HCT116 (cell line): ENCODE results near the gene TP63. TPM values are rescaled to one million over a fixed set of nuclear protein-coding genes. Genes with fewer than 3 reads are reported as not detected.

Experiments used
- ATAC-seq: fragments of 200-7000 bp; cut with Tn5 transposase; 2 replicates; pipeline ENCODE4 v1.9.1; 2020; ENCODE audit warnings: mild to moderate bottlenecking, moderate library complexity
- BruUV-seq: library from RNA; stranded (reverse); fragments of 400-500 nt; replicated peaks from 2 replicates; lab custom pipeline; 2021; lab: Mats Ljungman, UMichigan
- CTCF ChIA-PET: fragments of 300-600 bp; sonication (Branson Sonifier 250); formaldehyde crosslinking; loops from one replicate; lab custom pipeline; 2021; ENCODE audit warnings: antibody characterized with exemption; lab: Charles Lee
- POLR2A ChIA-PET: fragments of 300-600, 350-600 bp; sonication (Branson Sonifier 250); formaldehyde crosslinking; loops from one replicate; lab custom pipeline; 2021; ENCODE audit warnings: antibody characterized with exemption; lab: Charles Lee
- RAD21 ChIA-PET, 2 experiments: fragments of 300-600 bp; sonication (Branson Sonifier 250); formaldehyde crosslinking; loops; one replicate each; lab custom pipeline; 2023; ENCODE audit warnings: low total read pairs in 2 of 2; ENCODE audit not compliant: uncharacterized antibody in 2 of 2, unreplicated experiment in 2 of 2, low non-redundant PET in 1 of 2; lab: Charles Lee
- DNase-seq: peaks from one replicate; pipeline ENCODE4 v3.0.0-alpha.2; 2010; ENCODE audit warnings: low read depth, low spot score
- H2AFZ ChIP-seq: fragments of 200-600 bp; shearing (Covaris generic), sonication (generic); 2 replicates; pipeline ENCODE4 v1.6.1; 2017; ENCODE audit warnings: low read depth, mixed run types, mixed read lengths, antibody characterized with exemption, low read length; ENCODE audit not compliant: poor library complexity, severe bottlenecking
- H3K27ac ChIP-seq: 2 replicates; pipeline ENCODE4 v1.5.1; 2012; ENCODE audit warnings: low read depth, low read length
- H3K27me3 ChIP-seq: fragments of 200-600 bp; sonication (generic); 2 replicates; pipeline ENCODE4 v1.6.1; 2016; ENCODE audit warnings: mixed run types, low read length, mixed read lengths; ENCODE audit not compliant: insufficient read depth
- H3K36me3 ChIP-seq, 2 experiments: fragments of 200-500 bp in 1 of 2; fragments of 200-600 bp in 1 of 2; sonication (Bioruptor generic) in 1 of 2; sonication (generic) in 1 of 2; 2 replicates each; pipeline versions ENCODE4 v1.5.1 to v1.6.1; 2014 to 2016; ENCODE audit warnings: low read length in 2 of 2, inconsistent platforms in 1 of 2, mixed read lengths in 1 of 2, mixed run types in 1 of 2; ENCODE audit not compliant: insufficient read depth in 2 of 2, control insufficient read depth in 1 of 2
- H3K4me1 ChIP-seq, 2 experiments: fragments of 200-600 bp in 1 of 2; sonication (generic) in 1 of 2; 2 replicates each; pipeline versions ENCODE4 v1.5.1 to v1.6.1; 2012 to 2017; ENCODE audit warnings: low read length in 2 of 2, inconsistent platforms in 1 of 2, mild to moderate bottlenecking in 1 of 2, mixed read lengths in 1 of 2, mixed run types in 1 of 2, moderate library complexity in 1 of 2; ENCODE audit not compliant: insufficient read depth in 2 of 2, control insufficient read depth in 1 of 2
- H3K4me2 ChIP-seq: fragments of 200-600 bp; sonication (generic); 2 replicates; pipeline ENCODE4 v1.6.1; 2017; ENCODE audit warnings: mixed run types, low read length, mixed read lengths
- H3K4me3 ChIP-seq, 2 experiments: fragments of 200-600 bp in 1 of 2; sonication (generic) in 1 of 2; replicated peaks in 1 of 2; 2 replicates each; pipeline ENCODE4 v1.5.1; 2011 to 2016; ENCODE audit warnings: low read length in 2 of 2, control low read depth in 1 of 2, low read depth in 1 of 2, mild to moderate bottlenecking in 1 of 2, mixed read lengths in 1 of 2, mixed run types in 1 of 2
- H3K79me2 ChIP-seq: fragments of 200-600 bp; sonication (generic); 2 replicates; pipeline ENCODE4 v1.6.1; 2017; ENCODE audit warnings: mild to moderate bottlenecking, mixed run types, low read length, moderate library complexity, mixed read lengths; ENCODE audit not compliant: insufficient read depth
- H3K9ac ChIP-seq: fragments of 200-600 bp; sonication (generic); 2 replicates; pipeline ENCODE4 v1.6.1; 2016; ENCODE audit warnings: low read length, mixed read lengths
- H3K9me2 ChIP-seq: fragments of 200-600 bp; sonication (generic), shearing (Covaris generic); 2 replicates; pipeline ENCODE4 v1.6.1; 2017; ENCODE audit warnings: mixed run types, mild to moderate bottlenecking, moderate library complexity; ENCODE audit not compliant: insufficient read depth
- H3K9me3 ChIP-seq, 2 experiments: fragments of 200-500 bp in 1 of 2; fragments of 200-600 bp in 1 of 2; sonication (Bioruptor generic) in 1 of 2; sonication (generic) in 1 of 2; 2 replicates each; pipeline ENCODE4 v1.6.1; 2014 to 2017; ENCODE audit warnings: low read length in 2 of 2, mixed read lengths in 2 of 2, inconsistent platforms in 1 of 2, low read depth in 1 of 2, mild to moderate bottlenecking in 1 of 2, mixed run types in 1 of 2, moderate library complexity in 1 of 2; ENCODE audit not compliant: control insufficient read depth in 1 of 2, insufficient read depth in 1 of 2
- H4K20me1 ChIP-seq: fragments of 200-600 bp; sonication (generic), shearing (Covaris generic); 2 replicates; pipeline ENCODE4 v1.6.1; 2017; ENCODE audit warnings: mixed run types, mild to moderate bottlenecking, moderate library complexity; ENCODE audit not compliant: insufficient read depth
- CBX3 ChIP-seq: IDR thresholded peaks from 2 replicates; pipeline ENCODE4 v1.6.1; 2012; ENCODE audit warnings: low read depth
- CEBPB ChIP-seq: IDR thresholded peaks from 2 replicates; pipeline ENCODE4 v1.6.1; 2012; ENCODE audit warnings: low read depth
- EGR1 ChIP-seq: IDR thresholded peaks from 2 replicates; pipeline ENCODE4 v1.6.1; 2012; ENCODE audit warnings: low read depth
- ELF1 ChIP-seq: IDR thresholded peaks from 2 replicates; pipeline ENCODE4 v1.6.1; 2012; ENCODE audit warnings: low read depth, borderline replicate concordance
- EZH2phosphoT487 ChIP-seq: fragments of 200-600 bp; IDR thresholded peaks from 2 replicates; pipeline ENCODE4 v1.6.1; 2018; ENCODE audit warnings: antibody characterized with exemption, borderline replicate concordance
- JUND ChIP-seq: IDR thresholded peaks from 2 replicates; pipeline ENCODE4 v1.6.1; 2012
- POLR2A ChIP-seq: IDR thresholded peaks from 2 replicates; pipeline ENCODE4 v1.7.0; 2011; ENCODE audit warnings: borderline replicate concordance; ENCODE audit not compliant: insufficient read depth, insufficient read length; ENCODE audit errors: extremely low read depth
- POLR2AphosphoS5 ChIP-seq: IDR thresholded peaks from 2 replicates; pipeline ENCODE4 v1.6.1; 2011; ENCODE audit warnings: mild to moderate bottlenecking, low read depth, low read length, moderate library complexity
- SRF ChIP-seq: IDR thresholded peaks from 2 replicates; pipeline ENCODE4 v1.6.1; 2012; ENCODE audit warnings: low read depth
- YY1 ChIP-seq: IDR thresholded peaks from 2 replicates; pipeline ENCODE4 v1.6.1; 2011; ENCODE audit warnings: low read length, low read depth, moderate library complexity, mild to moderate bottlenecking; ENCODE audit not compliant: insufficient replicate concordance; ENCODE audit errors: extremely low read depth
- intact Hi-C: fragments of 100-400 bp; cut with micrococcal nuclease; formaldehyde crosslinking; loops from 2 replicates; pipeline ENCODE4 v1.10.0; 2022
- total RNA-seq: library from RNA; stranded (reverse); gene quantifications from one replicate; pipeline ENCODE4 v1.2.1, GENCODE V29; 2021; ENCODE audit not compliant: unreplicated experiment
- TF ChIP-seq, protein P1 (sequence below): IDR thresholded peaks from 2 replicates; pipeline ENCODE4 v1.6.1; 2012; ENCODE audit warnings: low read depth
- TF ChIP-seq, protein P2 (sequence below): IDR thresholded peaks from 2 replicates; pipeline ENCODE4 v1.6.1; 2012
- TF ChIP-seq, protein P3 (sequence below), 3 experiments: fragments of 200-600 bp in 1 of 3; sonication (generic) in 1 of 3; IDR thresholded peaks in 2 of 3; conservative IDR thresholded peaks in 1 of 3; 2 replicates each; pipeline ENCODE4 v1.5.1; 2012 to 2017; ENCODE audit warnings: low read depth in 2 of 3, low read length in 2 of 3, antibody characterized with exemption in 1 of 3, borderline replicate concordance in 1 of 3, control low read depth in 1 of 3, mild to moderate bottlenecking in 1 of 3, mixed read lengths in 1 of 3, mixed run types in 1 of 3, moderate library complexity in 1 of 3; ENCODE audit not compliant: insufficient read depth in 1 of 3

Gene TP63
- total RNA-seq, 1 experiment from 2014 or later = not detected

DNA sequence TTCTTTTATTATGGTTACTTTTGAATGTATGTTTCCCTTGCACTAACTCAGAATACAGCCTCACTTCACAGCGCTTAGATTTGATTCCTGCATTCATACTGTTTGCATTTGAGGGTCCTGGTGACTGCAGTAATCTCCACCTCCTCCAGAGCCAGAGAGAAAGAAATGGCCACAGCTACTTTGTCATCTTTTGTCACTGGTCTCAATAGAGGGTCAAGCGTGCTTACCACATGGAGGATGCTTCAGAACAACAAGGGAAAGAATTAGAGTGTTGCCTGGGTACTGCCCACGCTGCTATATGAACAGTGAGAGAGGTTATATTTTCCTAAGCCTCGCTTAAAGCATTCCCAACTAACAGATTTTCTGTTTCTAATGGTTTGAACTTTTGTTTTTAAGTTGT is 190.1 kb downstream of the TP63 start:
- POLR2A ChIA-PET = no interaction called here
- no peak for ATAC-seq

More for the DNA sequence above, 190.1 kb downstream of the TP63 start:
- no peaks in the 10 kb centered on the region for H3K79me2 ChIP-seq
- H2AFZ ChIP-seq = no peak overlapping the region
- H3K36me3 ChIP-seq = no peaks in the 10 kb centered on the region
- no peaks in the 10 kb centered on the region for H3K9me2 ChIP-seq
- no peaks in the 10 kb centered on the region; a peak in 1 of 4 replicates for H3K4me1 ChIP-seq
- intact Hi-C loops = no loop called here
- DNase-seq = no peak
- RAD21 ChIA-PET = no interaction called here
- H3K9me3 ChIP-seq = no peaks in the 10 kb centered on the region
- no peak overlapping the region for H3K9ac ChIP-seq
- H3K4me3 ChIP-seq = no peak overlapping the region
- TF ChIP-seq YY1 (no peak), POLR2A (no peak), SRF (no peak), JUND (no peak), EGR1 (no peak), CBX3 (no peak), EZH2phosphoT487 (no peak), CEBPB (no peak), ELF1 (no peak), POLR2AphosphoS5 (no peak)
- TF ChIP-seq, protein P1, sequence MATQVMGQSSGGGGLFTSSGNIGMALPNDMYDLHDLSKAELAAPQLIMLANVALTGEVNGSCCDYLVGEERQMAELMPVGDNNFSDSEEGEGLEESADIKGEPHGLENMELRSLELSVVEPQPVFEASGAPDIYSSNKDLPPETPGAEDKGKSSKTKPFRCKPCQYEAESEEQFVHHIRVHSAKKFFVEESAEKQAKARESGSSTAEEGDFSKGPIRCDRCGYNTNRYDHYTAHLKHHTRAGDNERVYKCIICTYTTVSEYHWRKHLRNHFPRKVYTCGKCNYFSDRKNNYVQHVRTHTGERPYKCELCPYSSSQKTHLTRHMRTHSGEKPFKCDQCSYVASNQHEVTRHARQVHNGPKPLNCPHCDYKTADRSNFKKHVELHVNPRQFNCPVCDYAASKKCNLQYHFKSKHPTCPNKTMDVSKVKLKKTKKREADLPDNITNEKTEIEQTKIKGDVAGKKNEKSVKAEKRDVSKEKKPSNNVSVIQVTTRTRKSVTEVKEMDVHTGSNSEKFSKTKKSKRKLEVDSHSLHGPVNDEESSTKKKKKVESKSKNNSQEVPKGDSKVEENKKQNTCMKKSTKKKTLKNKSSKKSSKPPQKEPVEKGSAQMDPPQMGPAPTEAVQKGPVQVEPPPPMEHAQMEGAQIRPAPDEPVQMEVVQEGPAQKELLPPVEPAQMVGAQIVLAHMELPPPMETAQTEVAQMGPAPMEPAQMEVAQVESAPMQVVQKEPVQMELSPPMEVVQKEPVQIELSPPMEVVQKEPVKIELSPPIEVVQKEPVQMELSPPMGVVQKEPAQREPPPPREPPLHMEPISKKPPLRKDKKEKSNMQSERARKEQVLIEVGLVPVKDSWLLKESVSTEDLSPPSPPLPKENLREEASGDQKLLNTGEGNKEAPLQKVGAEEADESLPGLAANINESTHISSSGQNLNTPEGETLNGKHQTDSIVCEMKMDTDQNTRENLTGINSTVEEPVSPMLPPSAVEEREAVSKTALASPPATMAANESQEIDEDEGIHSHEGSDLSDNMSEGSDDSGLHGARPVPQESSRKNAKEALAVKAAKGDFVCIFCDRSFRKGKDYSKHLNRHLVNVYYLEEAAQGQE = no peak
- TF ChIP-seq, protein P2, sequence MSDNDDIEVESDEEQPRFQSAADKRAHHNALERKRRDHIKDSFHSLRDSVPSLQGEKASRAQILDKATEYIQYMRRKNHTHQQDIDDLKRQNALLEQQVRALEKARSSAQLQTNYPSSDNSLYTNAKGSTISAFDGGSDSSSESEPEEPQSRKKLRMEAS = no peak
- TF ChIP-seq, protein P3, sequence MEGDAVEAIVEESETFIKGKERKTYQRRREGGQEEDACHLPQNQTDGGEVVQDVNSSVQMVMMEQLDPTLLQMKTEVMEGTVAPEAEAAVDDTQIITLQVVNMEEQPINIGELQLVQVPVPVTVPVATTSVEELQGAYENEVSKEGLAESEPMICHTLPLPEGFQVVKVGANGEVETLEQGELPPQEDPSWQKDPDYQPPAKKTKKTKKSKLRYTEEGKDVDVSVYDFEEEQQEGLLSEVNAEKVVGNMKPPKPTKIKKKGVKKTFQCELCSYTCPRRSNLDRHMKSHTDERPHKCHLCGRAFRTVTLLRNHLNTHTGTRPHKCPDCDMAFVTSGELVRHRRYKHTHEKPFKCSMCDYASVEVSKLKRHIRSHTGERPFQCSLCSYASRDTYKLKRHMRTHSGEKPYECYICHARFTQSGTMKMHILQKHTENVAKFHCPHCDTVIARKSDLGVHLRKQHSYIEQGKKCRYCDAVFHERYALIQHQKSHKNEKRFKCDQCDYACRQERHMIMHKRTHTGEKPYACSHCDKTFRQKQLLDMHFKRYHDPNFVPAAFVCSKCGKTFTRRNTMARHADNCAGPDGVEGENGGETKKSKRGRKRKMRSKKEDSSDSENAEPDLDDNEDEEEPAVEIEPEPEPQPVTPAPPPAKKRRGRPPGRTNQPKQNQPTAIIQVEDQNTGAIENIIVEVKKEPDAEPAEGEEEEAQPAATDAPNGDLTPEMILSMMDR (IDR thresholded peaks at IDR 0.05 in 2 of 3, conservative IDR thresholded peaks at IDR 0.05 in 1 of 3; ENCODE audit: borderline replicate concordance in 1 of 3, insufficient read depth in 1 of 3, low read depth in 2 of 3, low read length in 2 of 3) = no peak
- CTCF ChIA-PET = no interaction called here
- no TSS peak for BruUV-seq
- H3K27me3 ChIP-seq = no peaks in the 10 kb centered on the region; the same call in 1 of the 2 replicates
- no peak overlapping the region for H3K27ac ChIP-seq
- H4K20me1 ChIP-seq = no peaks in the 10 kb centered on the region
- no peak overlapping the region for H3K4me2 ChIP-seq
